SKM-1 (cell line): ENCODE results near the gene IQCM.

ENCODE experiments used
- DNase-seq: peaks from one replicate; lab custom pipeline; 2025; ENCODE audit not compliant: unreplicated experiment; lab: John Stamatoyannopoulos, UW

Gene IQCM

GRCh38 chr4:149311076-149311475, 504.6 kb downstream of the IQCM start:
- DNase-seq, result no peak

- DNase-seq, result no peak
Observed at GRCh38 chr4:149306537-149306936, 509.1 kb downstream of the IQCM start.
